ENCODE data around the gene NACAD.

DNA sequence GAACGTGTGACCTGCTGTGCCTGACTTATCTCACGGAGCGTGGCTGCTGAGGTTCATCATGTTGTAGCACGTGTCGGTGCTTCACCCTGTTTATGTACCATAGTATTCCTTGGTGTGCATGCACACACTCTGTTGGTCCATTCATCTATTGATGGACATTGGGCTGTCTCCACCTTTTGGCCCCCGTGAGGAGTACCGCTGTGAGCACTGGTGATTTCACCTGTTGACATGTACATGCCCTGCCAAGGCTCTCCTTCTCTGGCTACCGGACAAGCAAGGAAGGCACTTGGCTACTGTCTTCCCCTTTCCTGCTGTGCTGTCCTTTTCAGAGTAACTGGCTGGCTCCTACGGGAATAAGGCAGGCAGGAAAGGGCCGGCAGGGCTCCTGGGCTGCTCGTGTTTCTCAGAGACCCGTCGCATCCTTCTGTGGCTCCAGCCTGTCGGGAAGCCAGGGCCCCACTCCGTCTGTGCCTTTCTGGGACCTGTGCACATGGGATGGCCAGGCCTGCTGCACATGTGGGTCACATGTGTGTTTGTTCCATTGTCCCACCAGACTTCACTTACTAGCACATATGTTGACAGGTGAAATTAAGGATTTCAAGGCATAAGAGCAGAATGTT is 40.5 kb upstream of the NACAD start:
- TF ChIP-seq, protein P1, sequence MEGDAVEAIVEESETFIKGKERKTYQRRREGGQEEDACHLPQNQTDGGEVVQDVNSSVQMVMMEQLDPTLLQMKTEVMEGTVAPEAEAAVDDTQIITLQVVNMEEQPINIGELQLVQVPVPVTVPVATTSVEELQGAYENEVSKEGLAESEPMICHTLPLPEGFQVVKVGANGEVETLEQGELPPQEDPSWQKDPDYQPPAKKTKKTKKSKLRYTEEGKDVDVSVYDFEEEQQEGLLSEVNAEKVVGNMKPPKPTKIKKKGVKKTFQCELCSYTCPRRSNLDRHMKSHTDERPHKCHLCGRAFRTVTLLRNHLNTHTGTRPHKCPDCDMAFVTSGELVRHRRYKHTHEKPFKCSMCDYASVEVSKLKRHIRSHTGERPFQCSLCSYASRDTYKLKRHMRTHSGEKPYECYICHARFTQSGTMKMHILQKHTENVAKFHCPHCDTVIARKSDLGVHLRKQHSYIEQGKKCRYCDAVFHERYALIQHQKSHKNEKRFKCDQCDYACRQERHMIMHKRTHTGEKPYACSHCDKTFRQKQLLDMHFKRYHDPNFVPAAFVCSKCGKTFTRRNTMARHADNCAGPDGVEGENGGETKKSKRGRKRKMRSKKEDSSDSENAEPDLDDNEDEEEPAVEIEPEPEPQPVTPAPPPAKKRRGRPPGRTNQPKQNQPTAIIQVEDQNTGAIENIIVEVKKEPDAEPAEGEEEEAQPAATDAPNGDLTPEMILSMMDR (IDR thresholded peaks at IDR 0.05; ENCODE audit: poor library complexity, severe bottlenecking): no peak
- TF ChIP-seq, protein P2, sequence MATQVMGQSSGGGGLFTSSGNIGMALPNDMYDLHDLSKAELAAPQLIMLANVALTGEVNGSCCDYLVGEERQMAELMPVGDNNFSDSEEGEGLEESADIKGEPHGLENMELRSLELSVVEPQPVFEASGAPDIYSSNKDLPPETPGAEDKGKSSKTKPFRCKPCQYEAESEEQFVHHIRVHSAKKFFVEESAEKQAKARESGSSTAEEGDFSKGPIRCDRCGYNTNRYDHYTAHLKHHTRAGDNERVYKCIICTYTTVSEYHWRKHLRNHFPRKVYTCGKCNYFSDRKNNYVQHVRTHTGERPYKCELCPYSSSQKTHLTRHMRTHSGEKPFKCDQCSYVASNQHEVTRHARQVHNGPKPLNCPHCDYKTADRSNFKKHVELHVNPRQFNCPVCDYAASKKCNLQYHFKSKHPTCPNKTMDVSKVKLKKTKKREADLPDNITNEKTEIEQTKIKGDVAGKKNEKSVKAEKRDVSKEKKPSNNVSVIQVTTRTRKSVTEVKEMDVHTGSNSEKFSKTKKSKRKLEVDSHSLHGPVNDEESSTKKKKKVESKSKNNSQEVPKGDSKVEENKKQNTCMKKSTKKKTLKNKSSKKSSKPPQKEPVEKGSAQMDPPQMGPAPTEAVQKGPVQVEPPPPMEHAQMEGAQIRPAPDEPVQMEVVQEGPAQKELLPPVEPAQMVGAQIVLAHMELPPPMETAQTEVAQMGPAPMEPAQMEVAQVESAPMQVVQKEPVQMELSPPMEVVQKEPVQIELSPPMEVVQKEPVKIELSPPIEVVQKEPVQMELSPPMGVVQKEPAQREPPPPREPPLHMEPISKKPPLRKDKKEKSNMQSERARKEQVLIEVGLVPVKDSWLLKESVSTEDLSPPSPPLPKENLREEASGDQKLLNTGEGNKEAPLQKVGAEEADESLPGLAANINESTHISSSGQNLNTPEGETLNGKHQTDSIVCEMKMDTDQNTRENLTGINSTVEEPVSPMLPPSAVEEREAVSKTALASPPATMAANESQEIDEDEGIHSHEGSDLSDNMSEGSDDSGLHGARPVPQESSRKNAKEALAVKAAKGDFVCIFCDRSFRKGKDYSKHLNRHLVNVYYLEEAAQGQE (IDR thresholded peaks at IDR 0.05; ENCODE audit: borderline replicate concordance): no peak
- TF ChIP-seq TAF1 (IDR thresholded peaks at IDR 0.05; ENCODE audit: low read depth) (no peak), EZH2 (IDR thresholded peaks at IDR 0.05; ENCODE audit: borderline replicate concordance, insufficient read depth, low read length, poor library complexity, severe bottlenecking) (no peak), POLR2AphosphoS5 (IDR thresholded peaks at IDR 0.05) (no peak), MXI1 (conservative IDR thresholded peaks at IDR 0.05; ENCODE audit: poor library complexity, severe bottlenecking) (no peak), EP300 (conservative IDR thresholded peaks at IDR 0.05; ENCODE audit: poor library complexity, severe bottlenecking) (no peak), RAD21 (conservative IDR thresholded peaks at IDR 0.05) (no peak), SMC3 (conservative IDR thresholded peaks at IDR 0.05; ENCODE audit: poor library complexity) (no peak)
